GM19351 (cell line): ENCODE data around the gene IMP3.
A peak's percentile ranks its signal among the peaks of the same experiment; 100 is the strongest.
"Not testable (repeated sequence)": the region's sequence is repeated elsewhere in the genome, so short reads cannot be mapped to it uniquely, and the experiment has no call there.

Experiments
- ATAC-seq: cut with Tn5 transposase; IDR thresholded peaks from one replicate; pipeline ENCODE4 v1.9.1; 2021; ENCODE audit warnings: mild to moderate bottlenecking, moderate library complexity; ENCODE audit not compliant: unreplicated experiment

The IMP3 gene

GRCh38 chr15:75639709-75640482 lies at the start of gene IMP3:
TSS of gene IMP3 (minus strand) at chr15:75640224. CDS start at chr15:75640168, 56 bp downstream.
- peak; percentile 89 for ATAC-seq

GRCh38 chr15:75689429-75689828 lies 49.4 kb upstream of the IMP3 start:
- not testable (repeated sequence) for ATAC-seq

GRCh38 chr15:75688831-75689230 lies 48.8 kb upstream of the IMP3 start:
- ATAC-seq = no peak

- ATAC-seq = no peak
Observed at GRCh38 chr15:75688278-75688557, 48.2 kb upstream of the IMP3 start.

- ATAC-seq = no peak
Observed at GRCh38 chr15:75687486-75688277, 47.7 kb upstream of the IMP3 start.

- peak; percentile 49 for ATAC-seq
Observed at GRCh38 chr15:75686212-75686642, 46.2 kb upstream of the IMP3 start.

GRCh38 chr15:75685195-75685594 lies 45.2 kb upstream of the IMP3 start:
- no peak for ATAC-seq

- ATAC-seq = no peak
Observed at GRCh38 chr15:75684648-75685047, 44.6 kb upstream of the IMP3 start.

GRCh38 chr15:75683646-75684312 lies 43.8 kb upstream of the IMP3 start:
- ATAC-seq = peak; percentile 63

GRCh38 chr15:75682181-75683135 lies 42.4 kb upstream of the IMP3 start:
- no peak for ATAC-seq

GRCh38 chr15:75680007-75680789 lies 40.2 kb upstream of the IMP3 start:
- ATAC-seq = no peak

GRCh38 chr15:75678324-75678690 lies 38.3 kb upstream of the IMP3 start:
- ATAC-seq = not testable (repeated sequence)

GRCh38 chr15:75677465-75678323 lies 37.7 kb upstream of the IMP3 start:
- no peak for ATAC-seq

- no peak for ATAC-seq
Observed at GRCh38 chr15:75676688-75677464, 36.9 kb upstream of the IMP3 start.

GRCh38 chr15:75675579-75676404 lies 35.8 kb upstream of the IMP3 start:
- no peak for ATAC-seq

- no peak for ATAC-seq
Observed at GRCh38 chr15:75674366-75674765, 34.3 kb upstream of the IMP3 start.
